Frontal cortex (tissue), 4 donors: ENCODE results near the gene DEAF1. TPM values are rescaled to one million over a fixed set of nuclear protein-coding genes. Genes with fewer than 3 reads are reported as not detected.

Source experiments
- DNase-seq, 2 donors: peaks; one replicate each; pipeline ENCODE4 v3.0.0; 2012; ENCODE audit warnings: low spot score in 2 of 2
- FAIRE-seq: peaks from 2 replicates; lab custom pipeline; 2012; peaks lifted over from hg19 to GRCh38; lab: Jason Lieb, UNC
- total RNA-seq: library from RNA; depleted of rRNA; stranded (reverse); fragments of >200 nt; gene quantifications from one replicate; pipeline ENCODE4 v1.2.3, GENCODE V29; 2014
- donor health status: control.
- donor health status: control.
- donor health status: control.

The DEAF1 gene
- total RNA-seq, 1 donor from 2014 or later, result 60.3 TPM

DNA sequence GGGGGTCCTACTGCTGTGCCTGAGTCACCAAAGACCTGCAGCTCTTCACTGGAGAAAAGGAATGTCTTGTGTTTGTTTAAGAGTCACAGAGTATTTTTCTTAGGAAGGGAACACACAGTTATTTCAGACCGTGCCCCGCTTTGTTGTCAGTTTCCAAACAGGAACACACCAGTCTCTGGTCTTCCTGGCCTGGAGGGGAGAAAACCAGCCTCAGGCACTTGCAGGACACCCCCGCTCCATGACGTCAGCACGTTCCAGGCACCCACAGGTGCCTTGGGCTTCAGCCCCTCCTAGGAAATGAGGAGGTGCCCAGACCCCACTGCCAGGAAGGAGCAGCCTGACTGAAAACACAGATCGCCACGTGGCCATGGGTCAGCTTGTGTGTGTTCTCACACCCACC lies 5.4 kb downstream of the DEAF1 start:
- DNase-seq (no peak), FAIRE-seq (no peak)

- no peak for FAIRE-seq
- DNase-seq, result no peak
These were observed 6.3 kb downstream of the DEAF1 start for GRCh38 chr11:688681-689080.

GRCh38 chr11:687751-688150 lies 7.3 kb downstream of the DEAF1 start:
- no peak for DNase-seq
- FAIRE-seq, result no peak

GRCh38 chr11:686451-687243 lies 8.4 kb downstream of the DEAF1 start:
- no peak for DNase-seq
- no peak for FAIRE-seq

DNA sequence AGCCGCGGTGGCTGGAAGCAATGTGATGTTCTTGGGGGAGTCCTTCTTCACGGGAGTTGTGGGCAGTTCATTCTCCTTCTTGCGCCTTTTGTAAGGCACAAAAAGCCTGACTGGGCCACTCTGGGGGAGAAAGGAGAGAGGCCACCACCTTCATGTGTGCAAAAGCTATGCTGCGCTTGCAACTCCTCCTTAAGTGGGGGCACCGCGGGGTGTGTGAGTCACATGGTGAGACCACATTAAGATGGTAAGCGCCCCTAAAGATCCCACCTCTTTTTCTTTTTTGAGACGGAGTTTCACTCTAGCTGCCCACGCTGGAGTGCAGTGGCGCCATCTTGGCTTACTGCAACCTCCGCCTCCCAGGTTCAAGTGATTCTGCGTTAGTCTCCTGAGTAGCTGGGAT lies 14.1 kb downstream of the DEAF1 start:
- DNase-seq, result no peak
- no peak for FAIRE-seq

- no peak for FAIRE-seq
- DNase-seq, result no peak
These were observed 14.5 kb downstream of the DEAF1 start for GRCh38 chr11:680476-680875.

- no peak for FAIRE-seq
- no peak for DNase-seq
These were observed 15.5 kb downstream of the DEAF1 start for GRCh38 chr11:679271-680207.

DNA sequence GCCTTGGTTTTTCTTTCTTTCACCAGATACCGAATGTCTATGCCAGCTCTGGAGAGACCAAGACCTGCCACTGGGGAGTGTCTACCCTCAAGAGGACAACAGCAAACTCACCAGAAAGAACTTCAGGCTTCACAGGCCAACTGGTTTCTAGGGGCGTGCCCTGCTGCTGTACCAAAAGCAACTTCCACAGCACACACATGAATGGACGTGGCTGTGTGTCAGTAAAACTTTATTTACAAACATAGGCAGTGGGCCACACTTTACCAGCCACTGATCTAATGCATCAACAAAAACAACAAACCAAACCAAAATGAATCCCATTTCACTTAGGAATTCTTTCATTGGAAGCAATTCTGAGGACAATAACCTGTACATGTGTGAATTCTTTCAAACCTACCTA lies 16.7 kb downstream of the DEAF1 start:
- DNase-seq, result no peak
- no peak for FAIRE-seq

- DNase-seq (no peak), FAIRE-seq (no peak)
These were observed 20.6 kb downstream of the DEAF1 start for GRCh38 chr11:674406-674805.

DNA sequence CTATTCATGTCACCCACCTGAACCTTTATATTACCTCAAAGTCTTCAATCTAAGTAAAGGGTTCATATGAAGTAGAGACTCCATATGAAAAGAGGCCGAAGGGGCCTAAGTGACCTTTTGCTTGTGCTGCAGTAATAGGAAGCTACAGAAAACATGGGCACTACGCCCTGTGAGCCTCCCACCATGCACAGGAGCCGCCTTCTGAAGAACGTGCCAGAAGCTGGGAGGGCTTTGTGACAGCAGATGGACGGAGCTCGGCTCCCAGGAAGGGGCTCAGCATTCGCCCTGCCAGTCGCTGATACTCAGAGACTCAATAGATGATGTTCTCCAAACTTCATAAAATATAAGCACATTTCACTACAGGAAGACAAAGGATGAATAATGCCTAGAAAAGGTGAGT lies 21.2 kb downstream of the DEAF1 start:
- FAIRE-seq (no peak), DNase-seq (no peak)

DNA sequence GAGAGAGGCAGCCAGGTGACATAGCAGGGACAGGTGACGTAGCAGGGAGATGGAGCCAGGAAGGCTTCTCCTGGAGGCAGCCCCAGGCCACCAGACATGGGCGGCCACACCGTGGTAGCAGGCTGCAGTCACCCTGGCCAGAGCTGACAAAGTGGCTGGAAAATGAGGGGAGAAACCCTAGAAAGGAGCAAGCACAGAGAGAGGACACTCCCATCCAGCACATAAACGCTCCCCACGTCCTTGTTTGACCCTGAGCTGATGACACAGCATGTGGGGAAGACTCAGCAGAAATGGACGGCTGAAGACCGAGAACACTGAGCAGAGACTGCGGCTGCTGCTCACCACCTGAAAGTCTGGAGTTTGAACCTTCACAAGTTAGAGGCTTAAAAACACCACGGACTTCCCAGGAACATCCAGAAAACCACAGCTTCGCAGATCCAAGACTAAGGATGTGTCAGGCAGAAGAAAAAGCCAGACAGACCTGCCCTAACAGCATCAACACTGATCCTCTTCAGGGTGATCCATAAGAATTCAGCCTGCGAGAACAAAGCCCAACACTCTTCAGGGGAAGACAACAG lies 29.2 kb downstream of the DEAF1 start:
- FAIRE-seq, result no peak
- DNase-seq, result no peak

DNA sequence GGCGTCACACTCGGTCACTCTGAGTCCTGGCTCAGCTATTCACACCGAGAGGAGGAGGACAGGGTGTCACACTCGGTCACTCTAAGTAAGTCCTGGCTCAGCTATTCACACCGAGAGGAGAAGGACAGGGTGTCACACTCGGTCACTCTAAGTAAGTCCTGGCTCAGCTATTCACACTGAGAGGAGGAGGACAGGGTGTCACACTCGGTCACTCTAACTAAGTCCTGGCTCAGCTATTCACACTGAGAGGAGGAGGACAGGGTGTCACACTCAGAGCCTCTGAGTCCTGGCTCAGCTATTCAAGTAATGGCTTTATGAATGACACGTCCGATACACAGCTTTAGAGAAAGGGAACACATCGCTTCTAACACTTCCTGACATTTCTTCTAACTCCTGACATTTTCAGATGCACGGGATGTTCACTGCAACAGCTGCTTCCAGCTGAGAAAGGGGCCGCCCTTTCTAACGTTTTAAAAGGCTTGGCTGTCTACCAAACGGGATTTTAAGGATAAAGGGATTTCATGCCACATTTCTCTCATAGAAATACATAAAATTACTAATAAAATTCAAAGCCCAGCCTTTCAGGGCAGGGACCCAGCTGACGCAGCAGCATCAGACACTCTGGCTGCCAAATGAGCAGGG lies 29.8 kb downstream of the DEAF1 start:
- FAIRE-seq, result no peak
- no peak for DNase-seq

DNA sequence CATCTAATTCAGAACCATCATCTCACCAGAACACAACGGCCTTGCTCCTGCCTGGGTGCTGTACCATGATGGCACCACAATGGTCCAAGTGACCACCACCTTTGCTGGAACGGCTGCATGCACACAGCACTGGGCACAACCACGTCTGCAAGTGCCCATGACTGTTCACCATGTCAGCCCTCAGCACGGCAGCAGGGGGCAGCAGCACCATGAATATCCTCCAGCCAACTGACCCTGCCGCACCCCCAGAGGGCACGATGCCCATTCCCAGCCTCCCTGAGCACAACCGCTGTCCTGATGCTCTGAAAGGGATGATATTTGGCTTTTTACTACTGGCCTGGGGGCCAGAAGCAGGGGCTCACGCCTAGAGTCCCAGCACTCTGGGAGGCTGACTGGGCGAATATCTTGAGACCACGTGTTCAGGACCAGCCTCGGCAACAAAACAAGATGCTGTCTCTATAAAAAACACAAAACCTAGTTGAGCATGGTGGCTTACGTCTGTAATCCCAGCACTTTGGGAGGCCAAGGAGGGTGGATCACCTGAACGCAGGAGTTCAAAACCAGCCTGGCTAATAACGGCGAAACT lies 32.2 kb downstream of the DEAF1 start:
- FAIRE-seq, result no peak
- DNase-seq, result peak; percentile 79 to 86

- DNase-seq (no peak), FAIRE-seq (no peak)
These were observed 34.2 kb downstream of the DEAF1 start for GRCh38 chr11:660681-661444.

DNA sequence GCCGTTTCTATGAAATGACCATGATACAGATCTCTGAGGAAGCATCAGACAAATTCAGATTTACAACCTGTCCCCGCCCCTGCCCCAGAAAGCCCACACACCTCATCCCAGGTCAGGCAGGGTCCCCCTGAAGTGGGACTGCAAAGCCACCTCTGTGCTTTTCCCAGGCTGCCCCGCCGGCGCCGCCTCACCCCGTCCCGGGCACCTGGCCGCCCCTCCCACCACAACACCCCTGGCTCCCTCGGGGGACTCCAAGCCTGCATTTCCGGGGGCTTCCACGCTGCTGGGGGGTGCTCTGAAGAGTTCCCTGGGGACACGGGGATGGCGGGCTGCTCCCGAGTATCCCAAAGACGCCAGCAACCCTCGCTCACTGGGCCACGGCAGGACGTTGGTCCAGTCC lies 34.7 kb downstream of the DEAF1 start:
- no peak for DNase-seq
- no peak for FAIRE-seq

- no peak for DNase-seq
- FAIRE-seq, result no peak
These were observed 35.4 kb downstream of the DEAF1 start for GRCh38 chr11:659532-660085.

- FAIRE-seq, result no peak
- DNase-seq, result no peak
These were observed 37.3 kb downstream of the DEAF1 start for GRCh38 chr11:657691-658126.

- no peak for FAIRE-seq
- no peak for DNase-seq
These were observed 38.2 kb downstream of the DEAF1 start for GRCh38 chr11:656866-657265.

GRCh38 chr11:656426-656825 lies 38.6 kb downstream of the DEAF1 start:
- FAIRE-seq (no peak), DNase-seq (no peak)
